Stimulated activated CD8-positive, alpha-beta memory T cell treated with anti-CD3 and anti-CD28 coated beads, Interleukin-12 subunit alpha, Interleukin-12 subunit beta, amount 100 ng/mL, for 1 hour (primary cell): ENCODE measurements around the gene MAN1C1.
"Not testable (repeated sequence)": the region's sequence is repeated elsewhere in the genome, so short reads cannot be mapped to it uniquely, and the experiment has no call there.

Experiments used
- DNase-seq: peaks from one replicate; pipeline ENCODE4 v3.0.0-alpha.2; 2020; ENCODE audit warnings: low read depth

The MAN1C1 gene

DNA sequence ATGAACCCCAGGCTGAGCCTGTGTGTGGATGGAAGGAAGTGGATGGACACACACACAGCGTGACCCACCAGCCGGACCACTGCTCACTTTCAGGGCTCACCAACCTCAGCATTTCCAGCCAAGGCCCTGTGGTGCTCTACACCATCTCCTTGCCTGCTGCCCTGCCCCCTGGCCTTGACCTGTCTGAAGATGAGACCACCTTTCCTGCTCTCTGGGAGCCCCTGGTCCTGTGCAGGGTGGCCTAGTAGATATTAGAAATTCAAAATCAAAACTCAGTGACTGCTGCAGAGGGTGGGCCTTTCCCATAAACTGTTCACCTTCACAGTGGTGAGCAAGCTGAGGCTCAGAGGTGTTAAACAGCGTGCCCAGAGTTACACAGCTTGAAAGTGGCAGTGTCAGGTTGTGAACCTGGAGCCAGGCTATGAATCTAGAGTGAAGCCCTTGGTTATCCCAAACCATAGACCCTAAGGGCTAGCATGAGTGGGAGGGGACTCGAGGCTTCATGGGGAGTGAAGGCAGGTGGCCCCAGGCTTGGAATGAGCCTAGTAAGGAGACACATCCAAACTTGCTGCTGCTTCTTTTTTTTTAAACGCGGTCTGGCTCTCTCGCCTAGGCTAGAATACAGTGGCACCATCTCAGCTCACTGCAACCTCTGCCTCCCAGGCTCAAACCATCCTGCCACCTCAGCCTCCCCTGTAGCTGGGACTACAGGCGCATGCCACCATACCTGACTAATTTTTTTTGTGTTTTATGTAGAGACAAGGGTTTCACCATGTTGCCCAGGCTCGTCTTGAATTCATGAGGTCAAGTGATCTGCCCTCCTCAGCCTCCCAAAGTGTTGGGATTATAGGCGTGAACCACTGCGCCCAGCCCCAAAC, 41.5 kb downstream of the MAN1C1 start:
- no peak for DNase-seq

DNA sequence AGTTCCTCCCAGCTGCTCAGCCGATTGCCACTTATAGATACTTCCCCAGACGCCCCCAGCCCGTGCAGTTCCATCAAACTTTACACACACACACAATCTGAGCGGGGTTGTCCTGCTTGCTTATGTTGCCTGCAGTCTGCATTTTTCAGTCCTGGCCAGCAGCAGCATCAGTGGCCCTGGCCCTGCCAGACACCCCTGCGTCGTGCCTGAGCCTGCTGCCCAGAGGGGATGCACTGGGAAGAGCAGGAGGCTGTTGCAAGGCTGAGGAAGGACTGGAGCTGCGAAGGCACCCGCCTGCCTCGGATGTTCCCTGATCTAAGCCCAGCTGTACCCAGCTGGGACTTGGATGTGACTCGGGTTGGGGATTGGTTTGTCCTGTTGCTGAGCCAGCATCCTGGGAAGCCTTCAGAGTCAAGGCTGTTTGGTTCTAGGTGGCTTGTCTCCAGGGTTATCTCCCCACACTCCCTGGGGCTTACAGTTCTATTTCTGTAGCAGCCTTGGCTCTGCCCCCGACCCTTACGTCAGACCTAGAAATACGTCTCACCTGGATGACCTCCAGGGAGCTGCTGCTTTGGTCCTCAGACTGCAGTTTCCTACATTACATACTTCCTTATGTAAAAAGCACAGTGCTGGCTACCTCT, 42.3 kb downstream of the MAN1C1 start:
- DNase-seq, result no peak

- DNase-seq, result no peak
Observed at GRCh38 chr1:25661043-25661815, 44.6 kb downstream of the MAN1C1 start.

- no peak for DNase-seq
Observed at GRCh38 chr1:25662061-25662460, 45.5 kb downstream of the MAN1C1 start.

DNA sequence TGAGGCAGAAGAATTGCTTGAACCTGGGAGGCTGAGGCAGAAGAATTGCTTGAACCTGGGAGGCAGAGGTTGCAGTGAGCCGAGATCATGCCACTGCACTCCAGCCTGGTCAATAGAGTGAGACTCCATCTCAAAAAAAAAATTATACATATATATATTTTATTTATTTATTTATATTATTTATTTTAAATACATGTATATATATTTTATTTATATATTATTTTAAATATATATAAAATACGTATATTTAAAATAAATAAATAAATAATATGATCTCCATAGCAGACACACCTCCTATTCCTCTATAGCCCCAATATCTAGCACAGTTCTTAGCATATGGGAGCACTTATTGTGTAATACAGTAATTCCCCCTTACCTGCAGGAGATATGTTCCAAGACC, 46.4 kb downstream of the MAN1C1 start:
- not testable (repeated sequence) for DNase-seq

- no peak for DNase-seq
Observed at GRCh38 chr1:25664357-25665199, 48.0 kb downstream of the MAN1C1 start.

DNA sequence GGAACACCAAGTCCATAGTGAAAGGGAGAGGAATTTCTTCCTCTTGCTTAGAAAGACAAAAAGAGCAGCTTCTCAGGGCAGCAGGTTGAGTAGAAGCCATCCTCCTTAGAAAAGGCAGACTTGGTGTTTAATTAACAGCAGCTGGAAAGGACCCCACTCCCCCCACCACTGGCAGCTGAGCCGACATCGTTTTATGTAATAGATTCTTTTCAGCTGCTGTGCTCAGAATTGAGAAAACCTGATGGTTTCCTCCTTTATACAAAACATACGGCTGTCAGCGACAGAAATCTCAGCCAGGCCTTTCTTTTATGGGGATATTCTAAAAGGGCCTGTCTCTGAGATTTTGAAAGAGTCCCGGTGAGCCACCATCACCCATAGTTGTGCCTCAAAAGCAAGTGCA, 49.9 kb downstream of the MAN1C1 start:
- DNase-seq, result no peak

GRCh38 chr1:25668931-25669573, 52.5 kb downstream of the MAN1C1 start:
- no peak for DNase-seq

- DNase-seq, result no peak
Observed at GRCh38 chr1:25669781-25670567, 53.4 kb downstream of the MAN1C1 start.

DNA sequence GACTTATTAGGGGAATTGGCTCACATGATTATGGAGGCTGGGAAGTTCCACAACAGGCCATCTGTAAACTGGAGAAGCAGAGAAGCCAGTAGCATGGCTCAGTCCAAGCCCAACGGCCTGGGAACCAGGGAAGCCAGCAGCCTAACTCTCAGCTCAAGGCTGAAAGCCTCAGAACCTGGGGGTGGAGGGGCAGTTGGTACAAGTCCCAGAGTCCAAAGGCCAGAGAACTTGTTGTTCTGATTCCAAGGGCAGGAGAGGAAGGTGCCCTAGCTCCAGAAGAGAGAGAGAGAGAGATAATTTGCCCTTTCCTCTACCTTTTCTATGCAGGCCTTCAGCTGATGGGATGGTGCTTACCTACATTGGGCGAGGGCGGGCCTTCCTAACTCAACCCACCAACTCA, 55.3 kb downstream of the MAN1C1 start:
- DNase-seq, result no peak

DNA sequence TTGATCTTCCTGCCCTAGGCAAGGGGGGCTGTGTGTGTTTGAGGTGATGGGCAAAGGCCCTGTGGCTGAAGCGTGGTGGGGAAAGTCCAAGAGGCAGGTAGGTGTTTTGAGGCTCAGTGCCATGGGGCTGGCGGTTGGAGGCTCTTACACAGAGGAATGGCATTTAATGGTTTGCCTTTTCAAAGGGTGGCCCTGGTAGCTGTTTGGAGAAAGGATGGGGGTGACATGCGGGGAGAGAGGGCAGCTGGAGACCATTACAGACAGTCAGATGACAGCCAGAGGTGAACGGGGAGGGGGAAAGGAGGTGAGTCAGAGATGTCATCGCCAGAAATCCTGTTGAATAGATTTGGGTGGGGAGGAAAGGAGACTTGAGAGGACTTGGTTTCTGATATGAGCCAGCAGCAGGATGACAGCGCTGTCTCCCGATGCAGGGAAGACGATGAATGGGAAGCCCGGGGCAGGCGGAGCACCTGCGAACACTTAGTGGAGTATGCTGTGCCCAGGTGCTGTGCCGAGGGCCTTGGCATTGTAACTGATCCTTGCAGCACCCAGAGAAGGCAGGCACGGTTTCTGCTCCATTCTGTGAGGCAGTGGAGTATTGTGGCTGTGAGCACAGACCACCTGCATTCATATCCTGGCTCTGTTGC, 56.3 kb downstream of the MAN1C1 start:
- DNase-seq, result no peak

DNA sequence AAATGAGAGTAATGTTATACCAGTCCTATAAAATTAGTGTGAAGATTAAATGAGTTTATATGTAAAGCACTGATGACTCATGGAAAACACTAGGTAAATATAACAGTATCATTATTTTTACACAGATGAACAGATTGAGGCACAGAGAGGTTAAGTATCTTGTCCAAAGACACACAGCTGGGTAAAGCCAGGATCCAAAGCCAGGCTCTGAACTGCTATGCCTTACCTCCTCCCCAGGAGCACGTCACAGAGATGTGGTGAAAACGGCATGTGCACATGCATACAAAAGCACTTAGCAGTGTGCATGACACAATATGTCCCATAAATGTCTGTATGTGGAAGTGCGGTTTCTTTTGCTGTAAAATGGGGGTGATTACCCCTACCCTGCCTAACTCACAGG, 56.9 kb downstream of the MAN1C1 start:
- DNase-seq, result no peak

DNA sequence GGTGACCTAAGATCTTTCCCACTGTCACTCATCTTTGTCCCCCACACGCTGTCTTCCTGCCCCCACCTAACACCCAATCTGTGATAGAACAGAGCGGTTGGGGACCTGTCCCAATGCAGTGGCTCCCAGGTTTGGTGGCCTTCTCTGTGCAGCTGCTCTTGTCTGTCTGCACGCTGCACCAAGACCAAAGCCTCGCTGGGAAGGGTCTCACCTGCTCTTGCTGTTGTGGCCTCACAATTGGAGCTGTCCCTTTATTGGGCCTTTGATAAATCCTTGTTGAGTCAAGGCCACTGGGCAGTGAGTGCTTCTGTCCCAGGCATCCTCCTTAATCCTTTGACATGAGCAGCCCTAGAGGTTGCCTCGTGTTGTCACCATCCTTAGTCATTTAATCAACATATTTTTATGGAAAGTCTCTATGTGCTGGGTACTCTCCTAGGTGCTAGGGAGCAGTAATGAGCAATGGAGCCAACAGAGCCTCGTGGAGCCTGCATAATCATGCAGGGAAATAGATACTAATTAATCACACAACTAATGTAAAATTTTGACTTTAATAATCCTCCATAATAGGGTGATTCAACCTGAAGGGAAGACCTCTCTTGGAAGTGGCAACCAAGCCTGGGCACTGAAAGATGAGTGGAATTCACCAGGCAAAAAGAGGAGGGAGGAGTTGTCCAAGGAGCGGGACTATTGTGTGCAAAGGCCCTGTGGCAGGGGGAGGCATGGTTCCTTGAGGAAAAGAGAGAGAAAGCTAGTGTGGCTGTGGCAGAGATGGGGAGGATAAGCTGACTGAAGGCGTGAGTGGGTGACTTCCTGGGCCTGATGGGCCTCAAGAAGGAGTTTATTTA, 57.6 kb downstream of the MAN1C1 start:
- DNase-seq, result no peak

DNA sequence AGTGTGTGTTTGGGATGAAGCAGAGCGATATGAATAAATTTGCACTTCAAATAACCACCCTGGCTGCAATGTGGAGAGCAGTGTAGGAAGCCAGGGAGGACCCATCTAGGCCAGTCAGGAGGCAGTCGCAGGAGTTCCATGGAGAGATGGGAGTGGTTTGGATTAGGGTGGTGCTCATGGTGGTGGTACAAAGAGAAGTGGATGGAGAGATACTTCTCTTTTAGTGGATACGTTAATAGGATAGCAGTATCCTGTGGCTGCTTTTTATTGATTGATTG, 58.2 kb downstream of the MAN1C1 start:
- no peak for DNase-seq

GRCh38 chr1:25675729-25676476, 59.3 kb downstream of the MAN1C1 start:
- peak; percentile 32 for DNase-seq

GRCh38 chr1:25676488-25676887, 59.9 kb downstream of the MAN1C1 start:
- DNase-seq, result no peak

GRCh38 chr1:25677193-25677773, 60.7 kb downstream of the MAN1C1 start:
- no peak for DNase-seq

- DNase-seq, result no peak
Observed at GRCh38 chr1:25679171-25679570, 62.6 kb downstream of the MAN1C1 start.
